ENCODE data around the gene AFMID.
A peak's percentile ranks its signal among the peaks of the same experiment; 100 is the strongest.

The AFMID gene

GRCh38 chr17:78175643-78175981 is 11.6 kb upstream of the AFMID start:
- no peak for DNase-seq (ENCODE audit: low read depth)
- H3K4me3 ChIP-seq (ENCODE audit: low read depth, low read length): no peak overlapping the region

- H3K4me3 ChIP-seq (ENCODE audit: low read depth, low read length): no peak overlapping the region
- DNase-seq (ENCODE audit: low read depth): no peak
Measured at GRCh38 chr17:78176548-78177025, 10.6 kb upstream of the AFMID start.

GRCh38 chr17:78179372-78179771 is 7.8 kb upstream of the AFMID start:
- no peak for DNase-seq (ENCODE audit: low read depth)
- no peak overlapping the region for H3K4me3 ChIP-seq (ENCODE audit: low read depth, low read length)

- no peak overlapping the region for H3K4me3 ChIP-seq (ENCODE audit: low read depth, low read length)
- DNase-seq (ENCODE audit: low read depth): no peak
Measured at GRCh38 chr17:78180083-78180482, 7.1 kb upstream of the AFMID start.

- DNase-seq (ENCODE audit: low read depth): no peak
- no peak overlapping the region for H3K4me3 ChIP-seq (ENCODE audit: low read depth, low read length)
Measured at GRCh38 chr17:78180508-78180907, 6.7 kb upstream of the AFMID start.

GRCh38 chr17:78182504-78182903 is 4.7 kb upstream of the AFMID start:
- no peak for DNase-seq (ENCODE audit: low read depth)
- no peak overlapping the region for H3K4me3 ChIP-seq (ENCODE audit: low read depth, low read length)

- no peak for DNase-seq (ENCODE audit: low read depth)
- no peak overlapping the region for H3K4me3 ChIP-seq (ENCODE audit: low read depth, low read length)
Measured at GRCh38 chr17:78183916-78184315, 3.2 kb upstream of the AFMID start.

GRCh38 chr17:78184351-78184750 is 2.8 kb upstream of the AFMID start:
- no peak for DNase-seq (ENCODE audit: low read depth)
- H3K4me3 ChIP-seq (ENCODE audit: low read depth, low read length): no peak overlapping the region

- DNase-seq (ENCODE audit: low read depth): no peak
- H3K4me3 ChIP-seq (ENCODE audit: low read depth, low read length): no peak overlapping the region
Measured at GRCh38 chr17:78184868-78185267, 2.3 kb upstream of the AFMID start.

GRCh38 chr17:78185981-78186691 is 1.0 kb upstream of the AFMID start:
- H3K4me3 ChIP-seq (ENCODE audit: low read depth, low read length): peak overlapping the region; percentile 77
- no peak for DNase-seq (ENCODE audit: low read depth)

GRCh38 chr17:78196716-78197115 is 9.6 kb downstream of the AFMID start:
- no peak for DNase-seq (ENCODE audit: low read depth)

GRCh38 chr17:78197147-78197832 is 10.1 kb downstream of the AFMID start:
- DNase-seq (ENCODE audit: low read depth): no peak
- no peak overlapping the region for H3K4me3 ChIP-seq (ENCODE audit: low read depth, low read length)

More at GRCh38 chr17:78196716-78197115, 9.6 kb downstream of the AFMID start:
- H3K4me3 ChIP-seq (ENCODE audit: low read depth, low read length): no peak overlapping the region

- no peak overlapping the region for H3K4me3 ChIP-seq (ENCODE audit: low read depth, low read length)
- DNase-seq (ENCODE audit: low read depth): no peak
Measured at GRCh38 chr17:78200451-78200850, 13.3 kb downstream of the AFMID start.

- H3K4me3 ChIP-seq (ENCODE audit: low read depth, low read length): no peak overlapping the region
- no peak for DNase-seq (ENCODE audit: low read depth)
Measured at GRCh38 chr17:78202666-78203065, 15.5 kb downstream of the AFMID start.

GRCh38 chr17:78204387-78205123 is 17.4 kb downstream of the AFMID start:
- DNase-seq (ENCODE audit: low read depth): no peak

GRCh38 chr17:78205124-78205775 is 18.1 kb downstream of the AFMID start:
- no peak for DNase-seq (ENCODE audit: low read depth)
- no peak overlapping the region for H3K4me3 ChIP-seq (ENCODE audit: low read depth, low read length)

More at GRCh38 chr17:78204387-78205123, 17.4 kb downstream of the AFMID start:
- H3K4me3 ChIP-seq (ENCODE audit: low read depth, low read length): no peak overlapping the region

- no peak overlapping the region for H3K4me3 ChIP-seq (ENCODE audit: low read depth, low read length)
- no peak for DNase-seq (ENCODE audit: low read depth)
Measured at GRCh38 chr17:78206298-78206697, 19.1 kb downstream of the AFMID start.

- no peak for DNase-seq (ENCODE audit: low read depth)
- no peak overlapping the region for H3K4me3 ChIP-seq (ENCODE audit: low read depth, low read length)
Measured at GRCh38 chr17:78208486-78208885, 21.3 kb downstream of the AFMID start.

- H3K4me3 ChIP-seq (ENCODE audit: low read depth, low read length): no peak overlapping the region
Measured at GRCh38 chr17:78210111-78210510, 22.9 kb downstream of the AFMID start.

GRCh38 chr17:78211032-78211431 is 23.9 kb downstream of the AFMID start:
- H3K4me3 ChIP-seq (ENCODE audit: low read depth, low read length): no peak overlapping the region
- no peak for DNase-seq (ENCODE audit: low read depth)

More at GRCh38 chr17:78210111-78210510, 22.9 kb downstream of the AFMID start:
- no peak for DNase-seq (ENCODE audit: low read depth)

All from skeletal muscle cell (primary cell).